HG03066 (cell line): ENCODE data around the gene RAD51B.
"Not testable (repeated sequence)": the region's sequence is repeated elsewhere in the genome, so short reads cannot be mapped to it uniquely, and the experiment has no call there.

Experiments
- ATAC-seq: cut with Tn5 transposase; IDR thresholded peaks from one replicate; pipeline ENCODE4 v1.9.1; 2021; ENCODE audit warnings: low read depth; ENCODE audit not compliant: unreplicated experiment

Gene RAD51B

GRCh38 chr14:68050177-68050576, 230.6 kb downstream of the RAD51B start:
- ATAC-seq, result no peak

DNA sequence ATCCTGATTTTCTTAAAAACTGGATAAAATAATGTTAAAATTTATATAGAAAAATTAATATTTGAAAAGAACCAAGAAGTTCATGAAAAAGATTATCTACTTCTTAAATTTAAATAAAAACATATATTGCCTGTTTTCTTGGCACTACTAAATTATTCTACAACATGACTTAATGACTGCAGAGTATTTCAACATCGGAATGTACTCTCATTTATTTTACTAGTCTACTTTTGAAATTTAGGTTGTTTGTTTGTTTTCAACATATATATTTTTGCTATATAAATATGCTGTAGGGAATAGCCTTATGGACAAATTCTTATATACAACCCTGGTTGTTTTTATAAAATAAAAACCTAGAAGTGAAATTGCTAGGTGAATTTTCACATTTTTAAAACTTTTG, 231.6 kb downstream of the RAD51B start:
- ATAC-seq, result no peak

- no peak for ATAC-seq
Measured at GRCh38 chr14:68060198-68060597, 240.6 kb downstream of the RAD51B start.

- ATAC-seq, result no peak
Measured at GRCh38 chr14:68062651-68063050, 243.1 kb downstream of the RAD51B start.

DNA sequence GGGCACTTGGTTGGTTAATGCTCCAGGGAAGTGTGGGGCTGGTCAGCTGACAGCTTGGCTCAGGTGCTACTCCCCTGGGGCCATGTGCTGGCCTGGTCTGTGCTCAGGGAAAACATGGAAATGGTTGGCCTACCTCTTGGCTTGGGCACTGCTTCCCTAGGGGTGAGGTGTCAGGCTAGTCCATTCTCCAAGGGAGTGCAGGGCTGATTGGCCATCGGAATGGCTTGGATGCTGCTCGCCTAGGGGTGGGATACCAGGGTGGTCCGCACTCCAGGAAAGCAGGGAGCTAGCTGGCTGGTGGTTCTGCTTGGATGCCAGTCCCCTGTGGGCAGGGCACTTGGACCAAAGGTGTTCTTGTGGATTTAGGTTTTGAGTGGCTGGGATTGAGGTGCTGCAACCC, 245.7 kb downstream of the RAD51B start:
- no peak for ATAC-seq

- no peak for ATAC-seq
Measured at GRCh38 chr14:68074765-68075381, 255.3 kb downstream of the RAD51B start.

DNA sequence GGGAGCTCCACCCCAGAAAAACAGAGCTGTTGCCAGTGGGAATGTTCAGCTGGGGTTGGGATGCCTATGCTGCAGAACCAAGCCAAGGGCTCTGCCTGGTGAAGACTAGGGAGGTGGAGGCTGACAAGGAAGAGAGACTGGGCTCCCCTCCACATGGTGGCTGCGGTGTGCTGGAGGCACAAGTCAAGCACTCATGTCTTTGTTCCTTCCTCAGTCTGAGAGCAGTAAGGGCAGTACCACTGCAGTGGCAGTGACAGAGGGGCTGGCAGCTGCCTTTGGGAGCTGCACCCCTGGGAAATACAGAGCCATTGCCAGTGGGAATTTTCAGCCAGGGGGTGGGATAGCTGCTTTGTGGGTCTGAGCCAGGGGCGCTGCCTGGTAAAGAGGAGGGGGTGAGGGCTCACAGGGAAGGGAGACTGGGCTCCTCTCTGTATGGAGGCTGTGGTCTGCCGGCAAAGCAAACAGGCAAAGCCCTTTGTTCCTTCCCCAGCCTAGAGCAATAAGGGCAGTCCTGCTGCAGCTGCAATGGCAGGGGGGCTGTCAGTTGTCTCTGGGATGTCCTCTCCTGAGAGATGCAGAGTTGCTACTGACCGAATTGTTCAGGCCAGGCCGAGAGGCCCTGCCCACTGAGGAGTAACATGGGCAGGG, 255.9 kb downstream of the RAD51B start:
- ATAC-seq, result no peak

DNA sequence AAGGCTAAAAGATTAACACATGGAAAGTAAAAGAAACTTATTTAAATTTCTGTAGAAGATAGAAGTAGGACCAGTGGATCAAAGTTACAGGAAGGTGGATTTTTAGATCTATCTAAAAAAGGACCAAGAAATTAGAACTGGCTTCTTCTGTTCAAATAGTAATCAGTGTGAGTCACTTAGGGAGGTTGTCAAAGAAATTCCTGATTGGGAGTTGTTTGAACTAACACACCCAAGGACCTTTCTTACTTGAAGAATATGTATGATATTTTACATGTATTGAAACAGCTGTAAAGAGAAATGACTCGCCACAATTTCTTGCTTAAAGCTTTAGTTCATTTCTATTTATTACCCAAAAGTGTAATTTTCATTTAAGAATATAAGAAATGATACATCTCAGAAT, 256.9 kb downstream of the RAD51B start:
- no peak for ATAC-seq

DNA sequence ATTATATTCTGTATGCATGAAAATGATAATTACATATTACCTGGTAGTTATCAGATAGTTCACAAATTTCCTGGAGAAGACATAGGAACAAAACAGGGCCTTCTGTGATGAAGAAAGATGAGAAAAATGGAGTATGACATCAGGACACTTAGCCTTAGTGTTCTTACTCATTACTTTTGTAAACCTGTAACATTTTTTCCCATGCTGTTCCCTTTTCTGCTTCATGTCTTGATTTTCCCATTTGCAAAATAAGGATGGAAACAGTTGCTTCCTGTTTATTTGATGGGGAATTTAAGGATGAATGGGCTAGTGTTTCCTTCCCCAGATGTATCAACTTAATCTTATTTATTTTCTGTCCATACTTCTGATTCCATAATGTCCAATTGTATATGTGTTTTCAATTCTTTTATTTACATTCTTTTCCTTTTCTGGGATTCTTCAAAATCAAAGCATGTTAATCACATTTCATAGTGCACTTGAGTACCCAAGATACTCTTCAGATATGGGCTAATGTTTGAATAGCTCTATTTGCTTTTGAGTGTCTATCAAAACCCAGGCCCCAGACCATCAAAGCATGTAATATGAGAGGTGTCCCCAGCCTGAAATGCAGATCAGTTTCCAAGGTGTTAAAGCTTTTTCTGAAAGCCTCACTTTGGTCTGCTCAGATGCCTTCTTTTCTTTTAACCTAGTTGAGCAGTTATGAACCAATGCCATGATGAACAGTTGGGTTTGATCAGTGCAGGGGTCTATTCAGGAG, 260.5 kb downstream of the RAD51B start:
- no peak for ATAC-seq

GRCh38 chr14:68081489-68081888, 261.9 kb downstream of the RAD51B start:
- ATAC-seq, result no peak

DNA sequence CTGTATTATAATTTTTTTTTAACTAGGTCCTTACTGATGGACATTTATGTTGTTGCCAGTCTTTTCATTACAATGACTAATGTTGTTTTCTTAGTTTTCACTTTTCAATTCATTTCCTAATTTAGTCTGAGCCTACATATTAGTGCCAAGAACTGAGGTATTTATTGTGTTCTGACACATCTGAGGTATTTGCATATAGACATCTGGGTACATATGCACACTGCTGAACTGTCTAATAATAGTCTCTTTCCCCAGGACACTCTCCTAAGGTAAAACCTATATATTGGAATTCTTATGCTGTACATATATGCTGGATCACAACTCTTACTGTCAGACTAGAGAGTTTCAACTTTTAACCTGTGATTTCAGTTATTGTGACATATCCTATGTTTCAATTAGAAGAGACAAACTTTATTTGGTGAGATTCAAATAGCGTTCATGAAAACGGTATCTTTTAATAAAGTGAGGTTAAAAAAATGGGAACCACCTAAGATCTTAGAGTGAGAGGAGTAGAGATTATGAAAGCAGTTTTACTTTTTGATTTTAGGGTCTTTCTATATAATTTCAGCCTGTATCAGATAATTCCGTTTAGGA, 263.2 kb downstream of the RAD51B start:
- ATAC-seq, result no peak

DNA sequence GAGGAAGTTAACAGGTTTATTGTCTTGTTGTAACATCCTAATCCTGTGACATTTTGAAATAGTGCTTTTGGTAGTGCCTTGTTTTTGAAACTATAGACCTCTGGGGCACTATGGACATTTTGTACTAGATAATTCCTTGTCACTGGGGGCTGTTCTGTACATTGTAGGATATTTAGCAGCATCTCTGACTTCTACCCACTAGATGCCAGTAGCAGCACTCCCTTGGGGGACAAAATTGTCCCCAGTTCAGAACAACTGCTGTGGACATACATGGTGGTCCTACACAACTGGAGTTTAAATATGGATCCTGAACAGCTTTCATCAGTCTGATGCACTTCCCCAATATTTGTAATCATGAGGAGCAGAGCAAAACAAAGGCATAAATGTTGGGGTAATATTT, 264.7 kb downstream of the RAD51B start:
- ATAC-seq, result no peak

DNA sequence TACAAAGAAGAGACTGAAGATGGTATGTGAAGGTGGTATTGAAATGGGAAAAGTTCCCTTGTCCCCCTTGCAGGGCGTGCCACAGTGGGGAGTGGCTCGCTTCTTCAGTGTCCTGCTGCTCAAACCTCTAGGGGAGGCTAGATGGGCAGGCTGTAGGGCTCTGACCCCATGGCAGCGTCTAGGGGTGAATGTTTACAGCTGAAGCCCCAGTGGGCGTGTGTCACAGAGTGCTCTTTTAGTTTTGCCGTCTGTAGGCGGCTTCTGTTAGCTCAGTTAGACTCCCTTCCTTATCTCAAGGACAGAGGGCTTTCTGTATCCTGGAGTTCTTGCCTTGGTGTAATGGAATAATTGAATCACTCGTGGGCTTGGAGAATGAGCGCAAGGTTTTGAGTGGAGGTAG, 266.2 kb downstream of the RAD51B start:
- ATAC-seq, result no peak

DNA sequence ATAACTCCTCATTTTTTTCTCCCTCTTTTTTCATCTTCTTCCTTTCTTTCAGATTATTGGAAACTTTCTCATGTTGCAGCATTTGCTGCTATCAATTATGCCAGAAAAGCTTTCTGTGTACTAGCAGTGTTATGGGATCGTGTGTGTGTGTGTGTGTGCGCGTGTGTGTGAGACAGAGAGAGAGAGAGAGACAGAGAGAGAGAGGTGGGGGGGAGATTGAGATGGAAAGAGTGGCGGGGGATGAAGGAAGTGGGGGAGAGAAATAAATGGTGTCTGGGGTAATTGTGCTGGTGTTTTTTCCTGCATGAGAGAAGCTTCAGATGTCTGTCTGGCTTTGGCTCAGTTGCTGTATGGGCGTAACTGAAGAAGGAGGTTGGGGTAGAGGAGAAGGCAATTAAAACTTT, 268.9 kb downstream of the RAD51B start:
- no peak for ATAC-seq

DNA sequence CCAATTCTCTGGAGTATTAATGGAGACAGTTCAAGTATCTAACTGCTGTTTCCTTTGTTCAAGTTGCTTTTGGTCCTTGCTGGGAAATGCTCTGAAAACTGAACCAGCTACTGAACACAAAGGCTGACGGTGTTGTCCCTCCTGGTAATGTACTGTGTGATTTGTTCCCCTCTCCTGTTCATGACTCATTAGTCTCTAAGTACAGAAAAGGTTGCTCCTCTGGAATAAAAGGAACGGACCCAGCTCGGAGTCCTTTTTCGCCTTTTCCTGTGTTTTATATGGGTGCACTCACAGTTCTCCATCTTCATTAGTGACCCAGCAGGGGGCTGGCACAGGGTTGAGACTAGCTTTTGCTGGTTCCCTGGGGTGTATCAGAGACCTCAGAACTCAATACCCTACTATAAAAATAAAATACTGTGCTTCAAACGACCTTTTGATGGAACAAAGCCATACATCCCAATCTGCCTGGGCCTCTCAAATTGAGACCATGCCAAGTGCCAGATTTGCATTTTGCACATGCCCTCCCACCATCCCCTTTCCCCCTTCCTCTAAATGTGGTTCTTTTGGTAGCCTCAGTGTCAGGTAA, 269.7 kb downstream of the RAD51B start:
- ATAC-seq, result no peak

DNA sequence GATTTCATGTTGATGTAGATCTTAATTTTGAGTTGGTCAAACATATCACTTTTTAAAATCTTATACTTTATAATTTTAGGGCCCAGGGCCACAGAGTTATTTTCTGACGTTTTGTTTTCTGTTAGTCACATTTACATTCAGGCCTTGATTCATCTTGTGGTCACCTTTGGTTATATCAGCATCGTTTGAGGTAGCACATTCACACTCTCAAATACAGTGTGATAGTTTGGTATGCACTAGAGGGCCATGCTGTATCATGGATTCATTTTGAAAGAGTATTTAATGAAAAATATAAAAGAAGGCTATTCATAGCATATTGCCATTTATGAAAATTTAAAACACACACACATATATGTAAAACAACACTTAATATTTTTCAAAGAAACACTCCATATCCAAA, 274.6 kb downstream of the RAD51B start:
- no peak for ATAC-seq

DNA sequence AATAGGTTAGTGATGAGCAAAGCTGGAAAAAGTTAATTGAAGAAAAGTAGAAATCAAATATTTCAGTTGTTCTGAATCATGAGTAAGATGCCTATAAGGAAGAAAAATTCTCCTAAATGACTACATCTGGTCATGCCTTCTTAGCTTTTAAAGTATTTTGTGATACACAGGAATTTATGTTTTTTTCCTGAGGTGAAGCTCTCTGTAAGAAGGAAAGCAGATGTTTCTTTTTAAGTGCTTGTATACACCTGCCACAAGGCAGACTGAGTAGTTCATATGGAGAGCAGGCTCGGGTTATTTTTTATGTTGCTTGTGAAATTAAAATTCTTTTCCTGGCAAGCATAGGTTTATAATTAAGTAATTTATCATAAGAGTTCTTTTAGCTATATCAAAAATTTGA, 275.2 kb downstream of the RAD51B start:
- ATAC-seq, result no peak

DNA sequence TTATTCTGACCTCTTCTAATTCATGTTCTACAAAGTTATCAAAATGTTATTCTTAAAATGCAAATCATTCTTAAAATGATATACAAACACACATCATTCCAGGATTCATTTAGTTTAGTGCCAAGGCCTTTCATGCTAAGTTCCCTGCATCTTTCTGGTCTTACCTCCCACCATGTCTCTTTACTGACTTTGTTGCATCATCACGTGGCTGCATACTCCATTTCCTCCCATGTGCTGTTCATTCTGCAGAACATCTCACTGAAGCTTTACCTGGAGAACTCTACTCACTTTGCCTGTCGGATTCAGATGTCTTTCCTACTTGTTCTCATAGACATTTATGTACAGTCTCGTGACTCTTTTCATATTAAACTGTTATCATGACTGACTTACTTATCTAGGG, 278.1 kb downstream of the RAD51B start:
- no peak for ATAC-seq

DNA sequence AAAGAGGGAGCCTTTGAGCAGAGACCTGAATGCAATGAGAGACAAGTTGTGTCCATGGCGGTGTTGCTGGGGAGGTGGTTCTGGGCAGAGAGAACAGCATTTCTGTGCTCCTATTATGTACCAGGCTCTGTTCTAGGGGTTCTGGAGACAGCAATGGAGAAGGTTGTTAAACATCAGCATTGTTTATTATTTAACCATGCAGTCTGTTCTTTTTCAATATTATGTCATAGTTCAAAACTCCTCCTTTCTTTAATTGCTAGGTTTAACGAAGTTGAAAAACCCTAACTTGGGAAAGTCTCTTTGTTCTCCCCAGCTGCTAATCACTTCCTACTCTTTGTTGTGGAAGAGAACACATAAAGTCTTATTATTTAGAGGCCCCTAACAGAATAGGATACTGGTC, 279.3 kb downstream of the RAD51B start:
- ATAC-seq, result no peak

DNA sequence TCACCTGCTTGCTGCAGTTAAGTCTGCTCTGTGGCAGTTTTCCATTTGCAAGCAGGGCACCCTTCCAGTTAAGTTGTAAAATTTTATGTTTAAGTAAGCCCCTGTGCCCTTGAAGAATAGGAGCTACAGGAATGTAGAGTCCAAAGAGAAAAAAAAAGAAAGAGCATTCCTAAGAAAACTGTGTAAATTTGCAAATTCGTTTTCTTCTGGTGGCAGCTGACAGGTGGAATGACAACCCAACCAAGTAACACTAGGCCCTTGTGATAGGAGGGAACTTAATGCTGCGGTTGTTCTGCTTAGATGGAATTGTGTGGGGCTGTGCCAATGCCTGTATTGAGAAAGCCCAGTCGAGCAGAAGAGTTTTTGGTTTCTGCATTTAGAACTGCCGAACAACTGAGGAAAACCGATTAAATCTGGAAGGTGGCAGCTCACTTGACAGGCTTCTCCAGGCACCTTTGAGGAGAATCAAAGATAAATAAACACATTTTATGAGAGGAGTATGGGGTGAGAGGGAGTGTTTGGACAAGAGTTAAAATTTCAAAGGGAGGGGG, 280.0 kb downstream of the RAD51B start:
- no peak for ATAC-seq

DNA sequence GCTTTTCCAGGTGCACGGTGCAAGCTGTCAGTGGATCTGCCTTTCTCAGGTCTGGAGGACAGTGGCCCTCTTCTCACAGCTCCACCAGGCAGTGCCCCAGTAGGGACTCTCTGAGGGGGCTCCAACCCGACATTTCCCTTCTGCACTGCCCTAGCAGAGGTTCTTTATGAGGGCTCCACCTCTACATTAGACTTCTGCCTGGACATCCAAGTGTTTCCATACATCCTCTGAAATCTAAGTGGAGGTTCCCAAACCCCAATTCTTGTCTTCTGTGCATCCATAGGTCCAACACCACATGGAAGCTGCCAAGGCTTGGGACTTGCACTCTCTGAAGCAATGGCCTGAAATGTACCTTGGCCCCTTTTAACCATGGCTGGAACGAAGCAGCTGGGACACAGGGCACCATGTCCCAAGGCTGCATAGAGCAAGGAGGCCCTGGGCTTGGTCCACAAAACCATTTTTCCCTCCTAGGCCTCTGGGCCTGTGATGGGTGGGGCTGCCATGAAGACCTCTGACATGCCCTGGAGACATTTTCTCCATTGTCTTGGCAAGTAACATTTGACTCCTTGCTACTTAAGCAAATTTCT, 282.2 kb downstream of the RAD51B start:
- not testable (repeated sequence) for ATAC-seq
